ENCODE measurements around the gene CCDC14.

Gene CCDC14

DNA sequence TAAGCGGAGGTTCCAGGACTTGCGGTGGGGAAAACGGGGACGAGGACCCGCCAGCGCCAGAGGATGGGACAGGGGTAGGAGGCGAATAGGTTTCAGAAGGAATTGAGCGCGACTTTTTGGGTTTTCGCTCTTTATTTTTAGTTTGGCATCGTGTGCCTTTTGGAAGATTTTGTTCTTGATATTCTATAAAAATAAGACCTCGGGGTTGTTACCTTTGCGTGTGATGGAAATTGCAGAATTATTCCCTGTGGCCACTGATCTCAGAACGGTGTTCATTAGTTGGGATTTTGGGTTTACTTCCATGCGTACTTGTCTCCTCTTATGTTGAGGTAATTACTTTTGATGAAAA is 453 bp upstream of the CCDC14 start:
- DNase-seq: no peak

DNA sequence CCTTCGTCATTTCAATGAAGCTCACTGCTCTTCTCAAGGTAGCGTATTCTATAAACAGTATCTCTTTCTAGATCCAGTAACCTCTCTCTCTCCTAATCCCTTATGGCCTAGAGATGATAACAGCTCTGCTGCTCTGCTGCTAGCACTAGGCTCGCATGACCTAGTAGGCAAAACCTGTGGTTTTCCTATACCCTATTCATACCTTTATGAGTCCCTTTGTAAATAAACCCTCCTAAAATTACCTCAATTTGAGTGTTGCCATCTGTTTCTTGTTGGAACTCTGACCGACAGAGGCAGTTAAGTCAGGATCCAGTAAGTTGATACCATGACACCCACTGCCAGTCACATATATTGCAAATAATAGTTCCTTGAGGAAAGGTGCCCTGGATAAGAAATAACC is 7.3 kb downstream of the CCDC14 start:
- no peak for DNase-seq

DNA sequence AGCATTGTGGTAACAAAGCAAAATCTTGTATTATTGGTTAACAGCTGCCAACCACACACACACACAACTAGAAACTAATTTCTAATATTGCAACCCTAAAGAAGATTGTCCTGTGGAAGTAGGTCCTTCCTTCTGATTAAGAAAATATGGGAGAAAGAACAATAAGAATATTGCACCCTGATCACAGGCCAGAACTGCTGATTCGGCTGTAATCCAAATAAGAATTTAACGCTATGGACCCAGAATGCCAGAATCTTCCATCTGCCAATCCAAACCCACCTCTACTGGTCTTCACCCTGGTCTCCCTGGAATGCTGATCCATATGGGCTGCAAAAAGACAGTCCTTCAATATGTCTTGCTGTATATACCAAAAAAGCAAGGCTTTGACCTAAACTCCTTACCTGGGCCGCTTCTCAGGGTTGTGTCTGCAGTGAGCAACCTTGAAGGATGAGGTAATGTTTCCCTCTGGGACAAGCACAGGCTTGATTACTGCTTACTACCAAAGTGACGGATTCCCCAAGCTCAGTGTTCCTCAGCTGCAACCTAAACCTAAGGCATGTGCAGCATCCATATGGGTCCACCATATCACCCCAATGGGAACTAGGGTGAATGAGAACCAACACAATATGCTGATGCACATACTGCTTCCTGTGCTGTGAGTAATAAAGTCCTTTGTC is 8.0 kb downstream of the CCDC14 start:
- DNase-seq: no peak

DNA sequence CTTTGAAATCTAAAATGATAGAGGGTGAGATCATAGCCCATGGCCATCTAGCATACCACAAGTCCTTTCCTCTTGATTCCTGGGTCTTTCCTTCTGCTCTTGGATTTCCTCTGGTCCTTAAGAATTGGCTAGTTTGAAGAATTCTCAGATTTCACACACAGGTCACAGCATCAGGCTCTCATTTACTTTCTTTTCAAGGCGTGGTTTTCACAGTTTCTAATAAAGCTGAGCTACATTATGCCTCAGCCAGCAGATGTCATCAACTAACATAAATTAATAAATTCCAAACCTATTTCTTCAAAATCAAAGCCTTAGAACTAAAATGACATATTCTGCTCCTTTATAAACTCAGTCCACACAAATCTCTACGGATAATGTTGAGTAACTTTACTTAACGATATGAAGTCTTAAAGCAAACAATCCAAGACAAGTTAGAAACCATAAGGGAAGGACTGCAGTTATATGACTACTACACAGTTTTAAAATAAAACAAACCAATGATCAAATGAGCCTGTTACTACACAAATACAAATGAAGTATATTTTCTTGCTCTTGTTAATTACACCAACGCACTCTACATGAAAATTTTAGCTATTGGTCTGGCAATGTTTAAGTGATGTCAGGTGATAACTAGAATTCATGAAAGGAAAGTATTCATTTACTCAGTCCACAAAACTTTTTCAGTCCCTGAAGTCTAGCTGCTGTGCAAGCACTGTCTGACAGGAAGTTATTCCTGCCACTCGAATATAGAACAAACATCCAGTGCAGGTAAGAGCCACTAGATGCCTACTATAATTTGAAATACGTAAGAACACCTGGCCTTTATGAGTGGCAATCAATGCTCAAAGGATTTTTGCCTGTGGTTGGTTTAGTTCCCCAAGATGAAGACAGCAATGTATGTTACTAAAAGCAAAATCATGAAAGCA is 9.2 kb downstream of the CCDC14 start:
- no peak for DNase-seq

DNA sequence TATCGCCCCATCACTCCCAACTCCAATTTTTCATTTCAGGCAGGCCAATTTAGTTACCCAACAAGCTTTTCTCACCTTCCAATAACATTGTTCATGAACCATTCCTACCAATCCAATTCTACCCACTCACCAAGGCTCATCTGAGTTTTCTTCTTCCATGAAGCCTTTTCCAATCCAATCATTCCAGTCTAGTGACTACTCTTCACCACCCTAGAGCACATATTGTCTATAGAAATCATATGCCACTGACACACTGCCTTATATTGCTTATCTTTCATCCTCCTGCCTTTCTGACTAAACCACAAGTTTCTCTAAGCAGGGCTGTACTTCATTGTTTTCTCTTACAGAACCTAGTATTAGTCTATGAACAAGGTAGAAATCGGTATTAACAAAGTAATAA is 11.4 kb downstream of the CCDC14 start:
- no peak for DNase-seq

DNA sequence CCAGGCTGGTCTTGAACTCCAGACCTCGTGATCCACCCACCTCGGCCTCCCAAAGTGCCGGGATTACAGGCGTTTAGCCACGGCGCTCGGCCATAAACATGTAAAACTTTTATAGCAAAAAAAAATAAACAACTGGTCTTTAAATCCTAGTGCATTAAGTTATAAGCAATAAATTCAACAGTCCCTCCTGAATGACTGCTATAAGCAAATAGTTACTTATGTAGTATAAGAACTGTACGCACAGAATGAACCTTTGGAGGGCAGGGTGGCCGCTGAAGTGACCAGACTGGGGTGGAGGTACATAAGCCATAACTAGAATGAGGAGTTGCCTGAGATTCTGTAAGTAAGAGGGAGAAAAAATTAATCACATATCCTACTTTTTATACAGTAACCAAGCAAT is 12.6 kb downstream of the CCDC14 start:
- DNase-seq: no peak

DNA sequence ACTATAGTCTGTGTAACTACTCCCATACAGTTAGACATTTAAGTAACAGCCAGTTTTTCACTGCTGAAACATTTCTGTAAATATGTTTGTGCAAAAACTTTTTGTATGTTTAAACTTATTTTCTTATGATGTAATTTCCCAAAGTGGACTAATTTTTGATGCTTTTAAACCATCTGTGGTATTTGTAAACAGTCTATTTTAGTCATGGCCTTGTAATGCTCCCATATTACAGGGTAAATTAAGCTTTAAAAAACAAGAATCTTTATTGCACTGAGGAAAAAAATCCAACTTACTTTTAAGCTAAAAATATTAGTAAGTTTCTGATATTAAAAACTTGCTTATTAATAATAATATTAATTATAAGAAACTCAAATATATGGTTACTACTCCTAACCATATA is 13.5 kb downstream of the CCDC14 start:
- no peak for DNase-seq

DNA sequence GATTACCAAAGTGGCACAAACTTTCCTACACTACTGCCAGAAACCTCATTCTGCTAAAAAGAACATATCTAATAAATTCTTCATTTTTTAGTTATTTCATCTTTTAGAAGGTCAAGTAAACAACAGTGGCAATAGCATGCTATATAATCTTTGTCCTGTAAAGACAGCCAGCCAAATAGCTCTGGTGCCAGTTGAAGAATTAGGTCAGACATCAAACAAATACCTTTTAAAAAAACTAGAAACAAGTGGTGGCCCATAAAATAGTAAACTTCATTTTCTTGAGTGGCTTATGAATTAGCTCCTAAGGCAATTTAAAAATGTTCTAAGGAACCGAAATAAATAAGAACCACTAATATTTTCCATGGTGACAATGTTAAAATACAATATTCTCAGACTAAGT is 19.5 kb downstream of the CCDC14 start:
- DNase-seq: no peak

DNA sequence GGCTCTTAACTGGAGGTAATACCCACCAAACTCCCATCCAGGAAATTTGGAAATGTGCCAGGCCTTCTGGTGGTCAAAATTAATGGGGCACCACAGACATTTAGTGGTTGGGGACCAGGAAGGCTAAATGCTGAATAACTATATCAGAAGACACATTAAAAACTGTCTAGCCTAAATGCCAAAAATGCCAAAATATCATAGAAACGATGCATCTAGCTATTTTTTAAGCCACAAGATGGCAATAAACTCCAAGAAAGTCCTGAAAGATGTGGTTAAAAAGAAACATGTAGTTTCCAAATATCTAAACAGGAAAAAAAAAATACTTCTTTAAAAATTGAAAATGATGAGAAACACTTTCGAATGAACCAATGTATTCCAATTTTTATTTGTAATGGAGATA is 19.9 kb downstream of the CCDC14 start:
- DNase-seq: no peak

DNA sequence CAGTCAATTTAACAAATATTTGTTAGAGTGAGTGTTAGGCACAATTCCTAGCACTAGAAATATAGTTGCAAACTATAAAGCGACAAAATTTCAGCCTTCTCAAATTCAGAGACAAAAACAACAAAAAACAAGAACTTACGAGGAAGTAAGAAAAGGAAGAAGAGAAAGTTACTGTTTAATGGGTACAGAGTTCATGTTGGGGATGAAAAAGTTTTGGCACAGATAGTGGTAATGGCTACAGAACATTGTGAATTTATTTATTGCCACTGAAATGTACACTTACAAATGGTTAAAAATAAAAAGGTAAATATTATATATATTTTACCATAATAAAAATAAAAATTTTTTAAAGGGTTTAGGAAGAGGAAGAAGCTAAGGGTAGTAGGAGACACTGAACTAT is 21.3 kb downstream of the CCDC14 start:
- no peak for DNase-seq

DNA sequence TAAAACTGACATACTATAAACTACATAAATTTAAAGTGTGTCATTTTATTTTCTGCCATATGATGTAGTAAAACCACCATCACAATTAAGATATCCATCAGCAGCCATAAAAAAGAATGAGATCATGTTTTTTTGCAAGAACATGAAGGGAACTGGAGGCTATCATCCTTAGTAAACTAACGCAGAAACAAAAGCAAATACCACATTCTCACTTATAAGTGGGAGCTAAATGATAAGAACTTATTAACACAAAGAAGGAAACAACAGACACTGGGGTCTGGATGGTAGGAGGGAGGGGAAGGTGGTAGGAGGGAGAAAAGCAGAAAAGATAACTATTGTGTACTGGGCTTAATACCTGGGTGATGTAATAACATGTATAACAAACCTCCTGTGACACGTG is 24.6 kb downstream of the CCDC14 start:
- no peak for DNase-seq

DNA sequence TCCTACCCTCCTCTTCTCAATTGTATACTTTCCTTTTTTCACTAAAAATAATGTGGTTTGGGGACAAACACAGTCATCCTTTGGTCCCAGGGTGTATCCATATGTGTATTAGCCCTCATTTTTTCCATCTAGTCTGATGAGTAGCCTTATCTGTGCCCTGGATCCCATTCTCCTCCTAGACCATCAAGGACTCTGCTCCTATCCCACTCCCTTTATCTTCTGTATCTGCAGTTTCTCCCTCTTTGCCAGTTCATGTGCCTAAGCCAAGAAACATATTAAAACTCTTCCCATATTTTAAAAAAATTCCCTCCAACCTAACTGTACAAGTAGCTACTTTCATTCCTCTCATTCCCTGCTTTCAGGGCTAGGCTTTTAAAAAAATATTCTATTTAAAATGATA is 25.2 kb downstream of the CCDC14 start:
- no peak for DNase-seq

DNA sequence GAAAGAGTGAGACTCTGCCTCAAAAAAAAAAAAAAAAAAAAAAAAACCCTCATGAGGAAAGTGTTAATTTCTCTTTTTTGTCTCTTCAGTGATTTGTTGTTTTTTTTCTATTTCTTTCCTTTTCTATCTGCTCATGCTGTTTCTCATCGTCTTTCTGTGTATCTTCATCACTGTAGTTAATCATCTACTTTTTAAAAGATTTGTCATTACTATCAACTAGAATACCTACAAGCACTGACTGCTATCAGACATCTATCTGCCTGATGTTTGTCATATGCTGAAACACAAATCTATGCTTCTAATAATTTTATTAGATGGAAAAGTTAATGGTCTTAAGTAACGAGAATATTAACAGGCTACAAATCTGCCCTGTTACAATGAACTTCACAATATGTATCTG is 26.8 kb downstream of the CCDC14 start:
- DNase-seq: no peak

DNA sequence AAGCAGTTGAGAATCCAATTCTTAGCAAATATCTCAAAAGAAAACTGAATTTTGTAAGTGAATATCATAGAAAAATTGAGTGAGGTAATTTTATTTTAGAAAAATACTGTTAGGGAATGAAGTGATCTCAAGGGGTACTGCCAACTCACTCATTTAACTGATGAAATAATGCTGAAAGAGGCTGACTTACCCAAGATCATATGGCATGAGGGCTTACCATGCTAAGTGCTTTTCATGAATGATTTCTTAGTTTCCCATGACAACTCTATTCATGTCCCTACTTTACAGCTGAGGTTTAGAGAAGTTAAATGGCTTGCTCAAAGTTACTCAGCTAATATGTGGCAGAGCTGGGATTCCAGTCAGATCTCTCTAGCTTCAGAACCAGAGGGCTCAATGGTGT is 30.6 kb downstream of the CCDC14 start:
- no peak for DNase-seq

DNA sequence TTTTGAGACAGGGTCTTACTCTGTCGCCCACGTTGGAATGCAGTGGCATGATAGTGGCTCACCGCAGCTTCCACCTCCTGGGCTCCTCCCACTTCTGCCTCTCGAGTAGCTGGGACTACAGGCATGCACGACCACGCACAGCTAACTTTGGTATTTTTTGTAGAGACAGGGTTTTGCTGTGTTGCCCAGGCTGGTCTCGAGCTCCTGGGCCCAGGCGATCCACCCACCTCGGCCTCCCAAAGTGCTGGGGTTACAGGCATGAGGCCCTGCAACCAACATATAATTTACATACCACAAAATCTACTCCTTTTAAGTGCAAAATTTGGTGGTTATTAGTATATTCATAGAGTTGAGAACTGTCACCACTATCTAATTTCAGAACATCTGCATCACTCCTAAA is 31.7 kb downstream of the CCDC14 start:
- DNase-seq: no peak

DNA sequence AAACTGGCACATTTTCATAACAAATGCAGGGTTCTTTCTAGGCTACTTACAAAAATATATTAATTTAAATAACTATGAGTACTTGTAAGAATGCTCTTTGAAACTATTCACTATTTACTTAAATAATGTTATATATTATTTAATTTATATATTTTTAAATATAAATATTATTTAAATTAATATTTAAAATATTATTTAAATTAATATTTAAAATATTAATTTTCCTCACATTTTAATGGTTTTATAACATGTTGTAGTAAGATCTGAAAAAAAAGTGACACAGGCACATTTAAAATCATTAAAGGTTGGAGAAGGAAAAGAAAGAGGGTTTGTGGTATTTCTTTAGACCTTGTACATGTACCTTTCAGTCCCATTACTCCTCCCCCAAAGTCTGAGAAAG is 34.6 kb downstream of the CCDC14 start:
- DNase-seq: no peak

DNA sequence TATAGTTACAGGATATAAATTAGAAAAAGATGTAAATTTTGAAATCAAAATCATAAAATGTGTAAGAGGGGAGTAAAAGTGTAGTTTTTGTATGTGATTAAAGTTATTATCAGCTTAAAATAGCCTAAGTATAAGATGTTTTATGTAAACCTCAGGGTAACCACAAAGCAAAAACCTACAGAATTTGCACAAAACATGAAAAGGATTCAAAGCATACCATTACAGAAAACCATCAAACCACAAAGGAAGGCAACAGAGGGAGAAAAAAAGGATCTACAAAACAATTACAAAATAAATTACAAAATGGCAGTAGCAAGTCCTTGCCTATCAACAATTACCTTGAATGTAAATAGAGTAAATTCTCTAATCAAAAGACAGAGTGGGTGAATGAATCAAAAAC is 40.2 kb downstream of the CCDC14 start:
- no peak for DNase-seq

DNA sequence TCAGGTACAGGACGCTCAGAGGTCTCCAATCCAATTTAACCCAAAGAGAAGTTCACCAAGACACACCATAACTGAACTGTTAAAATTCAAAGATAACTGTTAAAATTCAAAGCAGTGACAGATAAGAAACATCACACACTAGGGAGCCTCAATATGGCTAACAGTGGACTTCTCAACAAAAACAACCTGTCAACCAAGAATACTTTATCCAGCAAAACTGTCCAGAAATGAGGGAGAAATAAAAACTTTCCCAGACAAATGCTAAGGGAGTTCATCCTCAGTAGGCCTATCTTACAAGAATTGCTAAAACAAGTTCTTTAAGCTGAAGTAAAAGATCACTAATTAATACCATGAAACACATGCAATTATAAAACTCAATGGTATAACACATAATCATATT is 40.6 kb downstream of the CCDC14 start:
- no peak for DNase-seq

DNA sequence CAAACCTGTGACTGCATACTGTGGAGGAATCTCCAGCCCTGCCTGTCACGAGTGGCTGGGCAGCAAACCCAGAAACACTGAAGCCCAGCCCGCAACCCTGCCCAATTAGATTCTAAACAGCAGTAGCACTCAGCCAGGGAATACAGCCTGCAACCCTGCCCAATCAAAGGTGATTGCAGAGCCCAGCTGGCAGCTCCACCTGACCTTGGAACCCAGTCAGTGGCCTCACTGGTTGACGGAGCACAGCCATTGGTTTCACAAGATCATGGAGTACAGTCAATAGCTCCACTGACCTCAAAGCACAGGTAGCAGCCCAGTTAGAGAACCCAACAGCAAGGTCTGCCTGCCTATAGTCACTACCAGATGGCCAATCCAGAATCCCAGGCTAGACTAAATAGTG is 41.7 kb downstream of the CCDC14 start:
- DNase-seq: no peak

DNA sequence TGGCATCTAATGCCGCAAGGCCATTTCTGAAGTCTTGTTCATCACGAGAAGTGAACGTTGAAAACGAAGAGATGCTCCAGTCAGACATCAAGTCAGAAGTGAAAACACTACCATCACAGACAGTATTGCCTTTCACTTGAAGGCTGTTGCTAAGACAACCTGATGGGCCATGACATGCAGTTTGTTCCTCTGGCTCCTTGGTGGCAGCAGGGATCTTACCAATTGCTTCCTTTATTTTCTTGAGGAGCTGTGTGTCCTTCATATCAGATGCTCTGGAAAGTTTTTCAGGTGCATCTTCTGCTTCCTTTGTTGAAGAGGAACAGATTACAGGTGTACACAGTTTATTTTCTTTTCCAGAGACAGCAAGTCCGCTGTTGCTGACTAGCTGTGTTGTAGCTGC is 46.2 kb downstream of the CCDC14 start:
- DNase-seq: no peak

DNA sequence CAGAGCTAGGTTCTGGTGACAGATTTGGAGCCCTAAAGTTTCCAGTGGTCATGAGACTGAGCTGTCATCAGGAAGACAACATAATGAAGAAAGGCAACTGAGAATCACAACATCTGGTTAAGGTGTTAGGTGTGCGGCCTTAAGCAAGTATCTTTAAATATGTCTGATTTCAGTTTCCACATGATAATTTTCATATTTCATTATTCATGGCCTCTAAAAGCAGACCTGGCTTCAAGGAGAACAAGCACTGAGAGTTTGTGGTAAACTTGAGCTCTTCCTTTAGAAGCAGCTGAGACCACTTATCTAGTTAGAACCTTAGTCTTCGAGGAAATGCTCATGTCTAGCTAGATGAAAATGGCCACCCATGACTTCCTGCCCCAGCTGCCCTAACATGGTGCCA is 51.2 kb downstream of the CCDC14 start:
- no peak for DNase-seq

DNA sequence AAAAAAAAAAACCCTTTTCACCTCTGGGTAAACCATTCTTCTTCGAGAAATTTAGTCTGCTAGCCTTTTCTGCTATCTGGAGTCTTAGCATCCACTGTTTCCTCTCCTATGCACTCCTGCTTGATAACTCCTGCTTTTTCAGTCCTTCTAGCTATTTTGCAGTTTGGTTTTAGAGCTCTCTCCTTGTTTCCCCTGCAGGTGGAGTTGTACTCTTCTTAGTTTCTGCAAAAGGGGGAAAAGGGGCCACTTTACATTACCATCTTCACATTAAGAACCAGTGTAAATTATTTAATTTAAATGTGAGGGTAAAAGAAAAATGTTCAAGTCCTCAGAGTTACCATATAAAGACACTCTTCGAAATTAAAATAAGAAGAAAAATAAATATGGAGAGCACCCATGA is 53.3 kb downstream of the CCDC14 start:
- DNase-seq: no peak

DNA sequence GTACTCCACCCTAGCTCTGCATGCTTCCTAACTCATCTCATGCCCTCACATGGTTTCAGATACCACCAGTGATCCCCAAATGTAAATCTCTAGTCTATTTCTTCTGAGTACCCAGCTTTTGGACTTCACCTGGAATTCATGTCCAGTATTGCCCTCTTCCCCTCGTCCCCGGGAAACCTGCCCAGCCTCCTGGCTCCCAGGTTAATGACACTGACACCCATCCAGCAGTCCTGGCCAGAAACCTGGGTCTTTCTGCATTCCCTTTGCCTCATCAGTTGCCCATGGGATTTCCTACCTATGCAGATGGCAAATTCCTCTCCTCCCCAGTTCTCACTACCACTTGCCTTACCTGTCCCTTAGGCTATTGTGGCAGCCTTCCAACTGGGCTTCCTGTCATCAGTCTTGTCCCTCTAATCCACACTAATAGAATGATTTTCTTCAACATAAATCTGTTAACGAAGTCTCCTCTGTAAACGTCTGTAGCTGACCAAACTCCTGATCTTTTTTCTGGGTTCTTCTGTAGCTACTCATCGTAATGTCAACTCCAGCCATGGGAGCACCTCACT is 61.6 kb downstream of the CCDC14 start:
- DNase-seq: no peak

DNA sequence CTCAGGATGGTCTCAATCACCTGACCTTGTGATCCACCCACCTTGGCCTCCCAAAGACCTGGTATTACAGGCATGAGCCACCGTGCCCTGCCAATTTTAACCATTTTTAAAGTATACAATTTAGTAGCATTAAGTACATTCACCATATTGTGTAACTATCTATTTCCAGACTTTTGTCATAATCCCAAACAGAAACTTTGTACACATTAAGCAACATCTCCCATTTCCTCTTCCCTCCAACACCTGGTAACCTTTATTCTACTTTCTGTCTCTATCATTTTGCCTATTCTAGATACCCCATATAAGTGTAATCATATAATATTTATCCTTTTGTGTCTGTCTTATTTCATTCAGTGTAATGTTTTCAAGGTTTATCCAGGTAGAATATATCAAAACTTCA is 68.0 kb downstream of the CCDC14 start:
- no peak for DNase-seq
